Breast epithelium (tissue), 4 donors: ENCODE measurements around the gene RRP15. TPM values are rescaled to one million over a fixed set of nuclear protein-coding genes. Genes with fewer than 3 reads are reported as not detected.

Experiments used
- DNase-seq, 2 donors: peaks; one replicate each; pipeline ENCODE4 v3.0.0-alpha.2; 2019; ENCODE audit warnings: low spot score in 2 of 2
- H3K27ac ChIP-seq, 2 donors: fragments of 200-600 bp; sonication (generic) in 1 of 2; one replicate each; pipeline ENCODE4 v1.5.1; 2016 to 2019; ENCODE audit warnings: mild to moderate bottlenecking in 1 of 2
- H3K27me3 ChIP-seq, 2 donors: fragments of 200-600 bp; sonication (generic) in 1 of 2; one replicate each; pipeline versions ENCODE4 v1.5.1 to v1.6.0; 2017 to 2019; ENCODE audit warnings: control low read depth in 1 of 2, mild to moderate bottlenecking in 1 of 2
- H3K36me3 ChIP-seq: fragments of 200-600 bp; one replicate; pipeline ENCODE4 v1.5.1; 2019
- H3K4me1 ChIP-seq, 2 donors: fragments of 200-600 bp; sonication (generic); one replicate each; pipeline ENCODE4 v1.5.1; 2016 to 2019; ENCODE audit warnings: control low read depth in 1 of 2
- H3K4me3 ChIP-seq, 3 donors: fragments of 200-600 bp; sonication (generic); 1 replicate in 2 of 3; 2 replicates in 1 of 3; pipeline ENCODE4 v1.5.1; 2016 to 2019; ENCODE audit warnings: mild to moderate bottlenecking in 3 of 3, moderate library complexity in 2 of 3
- H3K9me3 ChIP-seq, 2 donors: fragments of 200-600 bp; sonication (generic) in 1 of 2; one replicate each; pipeline ENCODE4 v1.5.1; 2016 to 2019; ENCODE audit warnings: control low read depth in 1 of 2
- POLR2A ChIP-seq: fragments of 450-650 bp; IDR thresholded peaks from one replicate; pipeline ENCODE4 v1.6.1; 2016; ENCODE audit warnings: antibody characterized with exemption, mild to moderate bottlenecking, moderate library complexity
- POLR2AphosphoS5 ChIP-seq, 3 donors: sonication (generic); formaldehyde crosslinking; IDR thresholded peaks; one replicate each; pipeline ENCODE4 v1.6.1; 2017; ENCODE audit warnings: antibody characterized with exemption in 3 of 3
- intact Hi-C: fragments of 100-400 bp; cut with DNase I; formaldehyde crosslinking; loops from one replicate; pipeline ENCODE4 v1.15.1; 2023; ENCODE audit warnings: low total_unique reads
- total RNA-seq, 3 donors: library from RNA; depleted of rRNA; stranded (reverse); fragments of >200 nt; gene quantifications; one replicate each; pipeline ENCODE4 v1.1.0, GENCODE V29; 2016
- TF ChIP-seq, protein P1 (sequence below), 3 donors: fragments of 450-650 bp; IDR thresholded peaks; one replicate each; pipeline ENCODE4 v1.5.1; 2016 to 2017; ENCODE audit warnings: antibody characterized with exemption in 3 of 3, mild to moderate bottlenecking in 3 of 3, moderate library complexity in 3 of 3

RRP15 gene, protein sequence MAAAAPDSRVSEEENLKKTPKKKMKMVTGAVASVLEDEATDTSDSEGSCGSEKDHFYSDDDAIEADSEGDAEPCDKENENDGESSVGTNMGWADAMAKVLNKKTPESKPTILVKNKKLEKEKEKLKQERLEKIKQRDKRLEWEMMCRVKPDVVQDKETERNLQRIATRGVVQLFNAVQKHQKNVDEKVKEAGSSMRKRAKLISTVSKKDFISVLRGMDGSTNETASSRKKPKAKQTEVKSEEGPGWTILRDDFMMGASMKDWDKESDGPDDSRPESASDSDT
- total RNA-seq: 1 to 10 TPM; 6.2 to 8.8 (median 7.8) TPM

DNA sequence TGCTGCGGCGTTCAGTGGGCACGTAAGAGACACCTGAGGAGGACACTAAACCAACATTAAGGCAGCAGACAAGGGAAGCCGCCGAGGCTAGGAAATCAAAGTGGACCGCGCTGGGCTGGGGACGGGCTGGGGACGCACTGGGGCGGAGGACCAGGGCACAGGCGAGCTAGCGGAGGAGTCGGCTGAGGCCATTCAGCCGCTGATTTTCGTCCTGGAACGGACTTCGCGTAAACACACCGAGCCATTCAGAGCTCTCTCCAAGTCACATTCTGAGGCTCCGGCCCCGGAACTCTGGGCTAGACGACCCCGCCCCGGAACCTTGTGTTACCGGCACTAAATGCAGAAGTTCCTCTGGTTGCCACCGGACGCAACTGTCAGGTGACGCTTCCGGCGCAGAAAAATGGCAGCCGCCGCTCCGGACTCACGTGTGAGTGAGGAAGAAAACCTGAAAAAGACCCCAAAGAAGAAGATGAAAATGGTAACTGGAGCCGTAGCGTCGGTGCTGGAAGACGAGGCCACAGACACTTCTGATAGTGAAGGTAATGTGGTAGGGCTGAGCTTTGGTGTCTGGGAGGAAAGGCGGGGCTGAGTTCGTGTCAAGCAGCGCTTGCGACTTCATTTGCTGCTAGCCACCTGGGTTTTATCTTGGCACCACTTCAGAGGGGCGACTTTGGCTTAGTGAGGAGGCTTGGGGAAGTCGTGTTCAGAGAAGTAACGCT is at the start of gene RRP15:
RRP15 (plus strand) TSS at position 377 of the 719 bp plus-strand sequence; CDS start at position 401, 24 bp downstream.
- intact Hi-C loops: no loop called here
- peak within 1 kb of the TSS; percentile 83 to 87 for H3K27ac ChIP-seq
- H3K4me1 ChIP-seq: peaks cover 0 to 12% of the 10 kb centered on the region in 2 donors
- TF ChIP-seq POLR2AphosphoS5 (IDR thresholded peaks at IDR 0.05) (peak; percentile 60 to 74 (median 67)), POLR2A (peak; percentile 24)
- TF ChIP-seq, protein P1, sequence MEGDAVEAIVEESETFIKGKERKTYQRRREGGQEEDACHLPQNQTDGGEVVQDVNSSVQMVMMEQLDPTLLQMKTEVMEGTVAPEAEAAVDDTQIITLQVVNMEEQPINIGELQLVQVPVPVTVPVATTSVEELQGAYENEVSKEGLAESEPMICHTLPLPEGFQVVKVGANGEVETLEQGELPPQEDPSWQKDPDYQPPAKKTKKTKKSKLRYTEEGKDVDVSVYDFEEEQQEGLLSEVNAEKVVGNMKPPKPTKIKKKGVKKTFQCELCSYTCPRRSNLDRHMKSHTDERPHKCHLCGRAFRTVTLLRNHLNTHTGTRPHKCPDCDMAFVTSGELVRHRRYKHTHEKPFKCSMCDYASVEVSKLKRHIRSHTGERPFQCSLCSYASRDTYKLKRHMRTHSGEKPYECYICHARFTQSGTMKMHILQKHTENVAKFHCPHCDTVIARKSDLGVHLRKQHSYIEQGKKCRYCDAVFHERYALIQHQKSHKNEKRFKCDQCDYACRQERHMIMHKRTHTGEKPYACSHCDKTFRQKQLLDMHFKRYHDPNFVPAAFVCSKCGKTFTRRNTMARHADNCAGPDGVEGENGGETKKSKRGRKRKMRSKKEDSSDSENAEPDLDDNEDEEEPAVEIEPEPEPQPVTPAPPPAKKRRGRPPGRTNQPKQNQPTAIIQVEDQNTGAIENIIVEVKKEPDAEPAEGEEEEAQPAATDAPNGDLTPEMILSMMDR (IDR thresholded peaks at IDR 0.05): peak in 1 of 3 donors; percentile 14
- H3K27me3 ChIP-seq: peaks cover 0 to 4% of the 10 kb centered on the region in 2 donors
- H3K4me3 ChIP-seq: peak within 1 kb of the TSS; percentile 61 to 80 (median 78)
- no peaks in the 10 kb centered on the region for H3K36me3 ChIP-seq
- DNase-seq: peak; percentile 80 to 86
- no peaks in the 10 kb centered on the region for H3K9me3 ChIP-seq

DNA sequence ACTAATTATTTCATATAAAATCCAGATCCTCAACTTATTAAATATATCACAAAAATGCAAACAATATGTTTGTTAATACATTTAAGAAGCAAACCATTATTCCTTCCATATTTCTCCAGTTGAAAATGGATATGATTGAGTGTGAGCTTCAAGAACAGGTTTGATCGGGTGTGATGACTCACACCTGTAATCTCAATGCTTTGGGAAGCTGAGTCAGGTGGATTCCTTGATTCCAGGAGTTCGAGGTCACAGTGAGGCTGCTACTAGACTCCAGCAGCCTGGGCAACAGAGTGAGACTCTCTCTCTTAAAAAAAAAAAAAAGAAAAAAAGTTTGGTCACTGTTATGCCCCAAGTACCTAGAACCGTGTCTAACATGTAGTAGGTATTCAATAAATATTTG is 42.9 kb upstream of the RRP15 start:
- Histone ChIP-seq H3K27ac (no peak overlapping the region), H3K9me3 (no peaks in the 10 kb centered on the region), H3K36me3 (no peaks in the 10 kb centered on the region), H3K4me1 (no peaks in the 10 kb centered on the region), H3K27me3 (no peaks in the 10 kb centered on the region), H3K4me3 (no peak overlapping the region)
- TF ChIP-seq POLR2A (no peak), POLR2AphosphoS5 (IDR thresholded peaks at IDR 0.05) (no peak)
- TF ChIP-seq, protein P1 (IDR thresholded peaks at IDR 0.05): no peak
- DNase-seq: no peak
- intact Hi-C loops: no loop called here

DNA sequence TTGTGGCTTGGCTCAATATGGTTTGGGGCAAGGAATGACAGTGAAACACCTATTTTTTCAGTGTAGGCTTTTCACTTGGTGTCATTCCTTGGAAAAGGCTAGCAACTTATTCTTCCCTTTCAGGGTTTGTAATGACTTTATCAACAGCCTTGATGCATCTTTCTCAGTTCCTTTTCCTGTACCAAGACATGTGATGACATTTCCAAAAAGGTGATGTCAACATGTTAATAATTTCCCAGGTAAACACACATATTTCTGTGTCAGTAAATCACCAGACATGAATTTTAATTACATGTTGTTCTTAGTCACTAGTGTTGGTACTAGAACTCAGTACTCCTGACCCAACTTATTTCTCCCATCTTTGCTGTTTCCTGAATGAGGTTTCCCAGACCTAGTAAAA is 37.8 kb upstream of the RRP15 start:
- H3K36me3 ChIP-seq: no peaks in the 10 kb centered on the region
- no peaks in the 10 kb centered on the region for H3K4me1 ChIP-seq
- TF ChIP-seq POLR2A (no peak), POLR2AphosphoS5 (IDR thresholded peaks at IDR 0.05) (no peak)
- TF ChIP-seq, protein P1 (IDR thresholded peaks at IDR 0.05): no peak
- H3K9me3 ChIP-seq: no peaks in the 10 kb centered on the region
- H3K4me3 ChIP-seq: no peak overlapping the region
- DNase-seq: no peak
- H3K27ac ChIP-seq: no peak overlapping the region
- no peaks in the 10 kb centered on the region for H3K27me3 ChIP-seq
- intact Hi-C loops: no loop called here

DNA sequence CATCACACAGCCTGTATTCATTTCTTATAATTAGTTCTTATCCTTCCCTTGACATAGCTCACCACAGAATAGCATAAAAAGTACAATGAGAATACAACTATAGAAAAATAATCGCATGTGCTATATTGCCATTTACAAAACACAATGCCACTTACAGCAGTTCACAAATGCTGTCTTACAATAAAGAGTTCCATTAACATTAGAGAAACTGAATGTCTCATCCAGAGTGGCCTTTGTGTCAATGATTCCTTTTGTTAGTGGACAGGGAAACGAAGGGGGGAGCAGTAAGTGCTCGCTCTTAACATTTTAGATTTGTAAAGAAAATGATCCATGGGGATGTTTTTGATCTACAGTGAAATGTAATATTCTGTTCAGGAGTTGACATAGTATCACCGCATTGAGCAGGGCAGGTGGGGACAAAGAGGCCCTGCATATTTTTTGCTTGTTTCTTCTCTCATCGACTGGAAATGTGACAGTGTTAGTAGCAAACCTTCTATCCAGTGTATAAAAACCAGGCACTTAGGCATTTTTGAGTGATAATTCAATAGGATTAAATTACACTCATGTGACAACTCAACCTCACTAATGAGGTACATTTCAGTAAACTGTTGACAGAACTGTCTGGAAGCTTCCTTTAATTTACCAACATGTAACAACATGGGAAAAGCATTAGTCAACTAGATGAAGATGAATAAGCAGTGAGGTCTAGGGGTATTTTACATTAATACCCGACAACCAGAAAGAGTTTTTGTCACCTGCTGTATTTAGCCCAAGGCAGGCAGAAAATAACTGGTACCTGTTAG is 35.6 kb upstream of the RRP15 start:
- TF ChIP-seq, protein P1 (IDR thresholded peaks at IDR 0.05): no peak
- no peak for TF ChIP-seq POLR2AphosphoS5 (IDR thresholded peaks at IDR 0.05)
- no peak for TF ChIP-seq POLR2A
- no peaks in the 10 kb centered on the region for H3K4me1 ChIP-seq

More for the DNA sequence above, 35.6 kb upstream of the RRP15 start:
- H3K27ac ChIP-seq: no peak overlapping the region
- H3K27me3 ChIP-seq: no peaks in the 10 kb centered on the region
- DNase-seq: no peak
- no peaks in the 10 kb centered on the region for H3K9me3 ChIP-seq
- intact Hi-C loops: no loop called here
- H3K4me3 ChIP-seq: no peak overlapping the region
- H3K36me3 ChIP-seq: no peaks in the 10 kb centered on the region
